ENCODE data around the gene MGA.

Gene MGA

DNA sequence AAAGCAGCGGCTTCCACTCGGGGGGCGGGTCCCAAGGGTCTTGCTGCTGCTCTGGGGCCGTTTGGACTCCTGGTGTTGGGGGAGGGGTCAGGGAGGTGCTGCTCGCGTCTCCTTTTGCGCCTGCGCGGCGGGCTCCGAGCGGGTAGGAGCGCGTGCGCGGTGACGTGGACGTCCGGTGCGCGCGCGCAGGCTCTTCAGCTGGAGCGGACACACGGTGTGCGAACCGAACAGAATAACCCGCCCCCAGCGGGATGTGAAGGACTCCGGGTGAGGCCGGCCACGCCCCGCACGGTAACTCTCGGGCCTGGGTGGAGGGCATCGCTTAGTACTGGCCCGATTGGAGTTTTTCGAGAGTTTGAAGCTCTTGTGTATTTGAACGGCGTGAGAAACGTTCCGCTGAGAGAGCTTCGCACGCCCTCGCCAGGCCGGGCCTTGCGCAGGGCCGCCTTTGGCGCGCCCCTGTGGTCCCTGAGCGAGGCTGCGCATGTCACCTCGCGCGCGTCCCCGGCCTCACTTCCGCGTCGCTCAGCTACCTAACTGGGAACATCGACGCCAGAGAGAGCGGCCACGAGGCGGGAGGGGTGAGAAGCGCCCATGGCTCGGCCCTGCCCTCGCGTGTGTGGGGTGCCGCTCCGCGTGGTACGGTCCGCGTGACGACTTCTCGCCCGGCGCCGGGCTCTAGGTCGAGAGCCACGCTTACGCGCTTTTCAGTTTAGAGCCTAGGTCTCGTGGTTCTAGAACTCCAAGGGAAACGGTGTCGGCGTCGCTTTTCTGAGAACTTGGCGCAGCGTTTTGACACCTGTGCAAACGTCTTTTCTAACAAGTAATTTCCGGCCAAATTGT, at the start of gene MGA:
Gene MGA (plus strand): TSS at position 171 of the 843 bp plus-strand sequence.
- peak; percentile 94 for DNase-seq

DNA sequence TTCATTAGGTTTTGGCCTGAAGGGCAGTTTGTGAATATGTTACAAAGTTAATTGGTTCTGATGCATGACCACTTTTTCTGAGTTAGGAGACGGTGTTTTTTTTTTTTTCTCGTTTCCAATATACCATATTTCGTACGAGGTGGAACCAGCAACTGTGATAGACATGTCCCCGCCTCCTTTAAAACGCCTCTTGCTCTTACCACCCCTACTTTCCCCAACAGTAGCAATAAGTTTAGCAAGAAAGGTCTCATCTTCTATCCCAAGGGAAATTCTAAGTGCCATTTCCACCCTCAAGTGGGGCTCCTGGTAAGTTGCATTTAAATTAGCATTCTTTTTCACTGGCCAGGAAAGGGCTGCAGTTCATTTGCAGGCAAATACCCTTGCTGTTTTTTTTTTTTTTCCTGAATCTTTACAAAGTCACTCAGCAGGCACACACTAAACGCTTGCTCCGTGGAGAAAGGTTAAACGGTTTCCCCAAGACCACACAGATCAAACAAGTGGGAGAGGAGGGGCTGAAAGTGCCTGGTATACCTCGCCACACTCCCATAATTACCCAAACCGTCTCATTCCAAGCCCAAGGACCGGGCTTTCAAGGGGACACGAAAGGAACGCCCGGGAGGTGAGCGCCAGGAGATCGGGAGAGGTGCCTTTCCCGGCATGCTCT, 39.5 kb upstream of the MGA start:
- DNase-seq = no peak

DNA sequence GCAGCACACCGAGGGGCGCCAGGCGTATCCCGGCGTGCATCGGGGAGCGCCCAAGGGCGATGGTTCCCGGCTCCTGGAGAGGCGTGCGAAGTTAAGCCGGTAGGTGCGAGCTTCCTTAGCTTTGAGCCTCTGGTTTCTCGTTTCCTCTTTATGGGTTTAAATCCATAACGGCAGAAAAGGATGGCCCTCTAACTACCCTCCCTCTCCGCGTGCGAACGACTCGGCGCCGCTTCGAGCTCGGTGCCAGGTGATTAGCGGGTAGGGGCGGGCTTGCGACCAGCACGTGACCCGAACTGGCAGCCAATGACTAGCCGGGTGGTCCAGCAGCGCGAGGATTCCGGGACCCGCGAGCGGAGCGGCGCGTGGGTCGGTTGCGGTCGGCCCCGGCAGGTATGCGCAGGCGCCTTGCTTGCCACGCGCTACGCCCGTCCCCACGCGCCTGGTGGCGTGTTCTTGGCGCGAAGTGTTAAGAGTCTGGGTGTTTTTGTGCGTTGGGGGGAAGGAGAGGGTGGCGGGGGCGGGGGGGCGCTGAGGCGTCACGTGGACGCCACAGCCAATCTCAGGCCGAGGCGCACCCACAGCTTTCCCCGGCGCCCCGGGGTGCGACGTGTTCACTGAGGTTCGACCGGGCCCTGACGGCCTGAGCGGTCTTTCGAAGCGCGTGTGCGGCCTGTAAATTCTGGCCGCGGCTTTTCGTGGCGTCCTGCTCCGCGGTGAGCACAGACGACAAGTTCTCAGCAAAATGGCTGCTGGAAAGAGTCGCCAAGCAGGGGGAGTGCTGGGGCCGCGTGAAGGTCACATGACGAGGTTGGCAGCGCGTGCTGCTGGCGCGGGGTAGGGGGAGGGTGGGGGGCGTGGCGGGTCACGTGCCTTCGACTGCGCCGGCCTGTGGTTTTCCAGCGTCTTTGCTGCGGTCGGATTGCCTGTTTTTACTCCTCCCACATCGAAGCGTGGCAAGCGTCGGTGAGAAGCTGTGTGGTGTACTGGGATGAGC, 38.7 kb upstream of the MGA start:
- peak; percentile 15 for DNase-seq

DNA sequence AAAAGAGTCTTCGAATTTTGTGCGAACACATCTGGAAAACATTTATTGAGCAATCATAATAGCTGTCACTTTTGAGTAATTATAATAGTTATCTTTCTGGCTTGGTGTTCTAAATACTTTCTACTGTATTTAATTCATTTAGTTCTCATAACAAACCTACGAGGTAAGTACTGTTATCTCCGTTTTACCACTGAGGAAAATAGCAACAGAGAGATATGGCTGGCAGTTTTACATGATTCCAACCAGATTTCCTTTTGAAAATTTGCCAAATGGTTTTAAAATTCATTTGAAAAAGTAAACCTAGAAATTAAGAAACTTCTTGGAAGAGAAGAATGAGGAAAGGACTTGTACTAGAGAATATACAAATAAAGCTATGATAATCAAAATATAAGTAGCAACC, 37.3 kb upstream of the MGA start:
- no peak for DNase-seq

DNA sequence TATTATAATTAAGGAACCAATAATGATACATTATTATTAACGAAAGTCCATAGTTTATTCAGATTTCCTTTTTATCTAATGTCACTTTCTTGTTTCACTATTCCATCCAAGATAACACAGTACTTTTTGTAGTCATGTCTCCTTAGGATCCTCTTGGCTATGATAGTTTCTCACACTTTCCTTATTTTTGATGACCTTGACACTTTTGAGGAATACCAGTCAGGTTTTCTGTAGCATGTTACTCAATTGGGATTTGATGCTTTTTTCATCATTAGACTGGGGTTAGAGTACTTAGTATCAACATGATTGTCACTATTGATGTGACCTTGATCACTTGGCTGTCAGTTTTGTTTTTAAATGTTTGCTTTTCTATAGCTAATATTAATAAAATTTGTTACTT, 33.0 kb upstream of the MGA start:
- DNase-seq = no peak

DNA sequence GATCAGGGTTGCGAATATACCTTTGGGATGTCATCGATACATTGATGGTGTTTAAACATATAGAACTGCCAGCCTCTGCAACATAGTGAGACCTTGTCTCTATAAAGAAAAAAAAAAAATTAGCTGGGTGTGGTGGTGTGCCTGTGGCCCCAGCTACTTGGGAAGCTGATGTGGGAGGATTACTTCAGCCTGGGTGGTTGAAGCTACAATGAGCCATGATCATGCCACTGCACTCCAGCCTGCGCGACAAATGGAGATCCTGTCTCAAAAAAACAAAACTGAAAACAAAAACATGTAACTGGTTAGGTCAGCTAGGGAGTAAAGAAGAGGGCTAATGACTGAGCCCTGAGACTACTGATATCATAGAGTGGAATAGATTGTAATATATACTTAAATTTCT, 30.7 kb upstream of the MGA start:
- no peak for DNase-seq

DNA sequence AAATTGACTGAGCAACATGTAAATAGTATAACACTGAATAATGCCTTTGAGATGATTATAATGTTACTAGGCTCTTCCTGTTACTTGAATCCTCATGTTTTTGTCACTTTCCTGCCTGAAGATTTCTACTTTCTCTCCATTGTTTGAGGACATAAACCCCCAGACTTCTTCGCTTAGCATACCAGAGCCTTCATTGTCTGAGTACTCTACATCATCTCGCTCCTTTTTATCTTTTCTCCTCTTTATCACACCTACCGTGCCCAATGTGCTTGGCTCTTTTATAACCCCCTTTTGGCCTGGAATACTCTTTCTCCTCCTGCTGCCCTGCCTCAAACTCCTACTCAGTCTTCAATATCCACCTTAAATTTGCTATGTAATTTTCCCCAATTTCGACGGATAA, 30.3 kb upstream of the MGA start:
- DNase-seq = no peak

DNA sequence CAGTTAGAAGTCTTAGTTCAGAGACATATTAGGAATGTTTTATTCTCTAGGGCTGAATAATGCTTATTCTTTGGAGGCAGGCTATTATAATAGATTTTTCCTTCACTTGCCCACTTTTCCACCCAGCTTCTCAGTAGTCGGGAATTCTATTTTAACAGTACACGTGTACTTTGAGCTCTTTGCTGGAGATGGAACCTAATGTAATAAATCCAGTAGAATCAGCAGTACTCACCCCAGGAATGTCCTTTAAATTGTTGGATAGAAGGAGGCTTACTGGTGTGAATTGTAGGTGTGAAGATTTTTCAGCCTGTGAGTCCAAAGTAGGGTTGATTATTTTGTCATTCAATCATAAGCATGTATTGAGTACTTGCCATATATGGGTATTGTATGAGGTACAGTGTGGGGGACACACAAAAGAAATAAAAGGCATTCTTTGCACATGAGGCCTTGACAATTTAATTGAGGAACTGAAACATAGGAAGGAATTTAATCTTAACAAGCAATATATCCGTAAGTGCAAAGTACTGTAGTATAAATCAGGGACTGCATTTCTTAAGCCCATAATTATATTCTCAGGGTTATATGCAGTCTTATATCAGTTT, 29.5 kb upstream of the MGA start:
- DNase-seq = no peak

DNA sequence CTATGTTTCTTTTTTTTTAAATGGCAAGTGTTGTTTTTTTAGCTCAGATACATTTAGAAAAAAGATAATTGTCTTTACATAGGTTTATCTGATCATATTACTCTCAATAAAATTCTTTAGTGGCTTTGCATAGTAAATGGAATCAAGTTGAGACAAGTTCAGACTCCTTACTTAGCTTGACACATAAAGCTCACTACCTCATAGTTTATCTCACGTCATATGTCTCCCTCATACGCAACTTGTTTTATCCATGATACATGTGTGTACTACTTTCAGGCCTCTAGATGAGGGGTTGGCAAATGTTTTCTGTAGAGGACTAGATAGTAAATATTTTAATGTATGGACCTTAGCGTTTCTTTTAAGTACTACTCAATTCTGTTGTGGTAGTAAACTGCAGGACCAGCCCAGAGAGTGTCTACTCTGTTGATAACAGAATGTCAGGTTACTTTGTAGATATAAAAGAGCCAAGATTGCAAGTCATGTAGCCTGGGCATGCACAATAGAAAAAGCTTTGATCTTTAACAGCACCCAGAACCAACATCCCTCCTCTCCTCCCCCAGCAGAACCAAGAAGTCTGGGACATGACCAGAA, 28.2 kb upstream of the MGA start:
- DNase-seq = no peak

DNA sequence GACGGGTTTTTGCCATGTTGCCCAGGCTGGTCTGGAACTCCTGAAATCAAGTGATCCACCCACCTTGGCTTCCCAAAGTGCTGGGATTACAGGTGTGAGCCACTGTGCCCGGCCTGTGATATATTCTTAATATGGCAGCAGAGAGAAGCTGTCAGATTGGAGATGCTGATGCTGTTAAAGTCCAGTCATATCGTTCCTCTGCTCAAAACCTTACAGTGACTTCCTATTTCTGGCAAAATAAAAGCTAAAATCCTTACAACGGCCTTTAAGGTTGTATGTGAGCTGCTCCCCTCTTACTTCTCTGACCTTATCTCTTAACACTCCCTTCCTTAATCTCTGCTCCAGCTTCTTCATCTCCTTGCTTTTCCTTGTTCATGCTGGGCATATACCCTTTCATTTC, 26.6 kb upstream of the MGA start:
- DNase-seq = no peak

DNA sequence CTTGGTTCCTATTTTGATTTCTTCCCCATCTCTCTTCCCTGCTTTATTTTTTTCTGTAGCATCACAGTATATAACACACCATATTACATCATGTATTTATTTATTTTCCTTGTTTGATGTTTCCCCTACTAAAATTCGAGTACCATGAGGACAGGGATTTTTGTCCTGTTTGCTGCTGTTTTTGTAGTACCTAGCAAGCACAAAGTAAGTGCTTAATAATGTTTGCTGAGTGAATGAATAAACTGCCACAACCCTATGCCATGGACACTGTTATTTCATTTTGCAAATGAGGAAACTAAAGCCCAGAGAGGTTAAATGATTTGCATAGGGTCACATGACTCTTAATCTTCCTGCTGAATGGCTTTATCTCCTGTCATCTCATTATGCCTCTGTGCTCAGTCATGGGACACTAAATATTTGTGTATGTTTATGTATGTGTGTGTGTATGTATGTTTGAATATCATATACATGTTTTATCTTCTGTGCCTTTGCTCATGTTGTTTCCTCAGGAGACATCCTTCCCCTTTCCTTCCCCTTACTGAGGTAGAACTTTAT, 26.1 kb upstream of the MGA start:
- DNase-seq = no peak

DNA sequence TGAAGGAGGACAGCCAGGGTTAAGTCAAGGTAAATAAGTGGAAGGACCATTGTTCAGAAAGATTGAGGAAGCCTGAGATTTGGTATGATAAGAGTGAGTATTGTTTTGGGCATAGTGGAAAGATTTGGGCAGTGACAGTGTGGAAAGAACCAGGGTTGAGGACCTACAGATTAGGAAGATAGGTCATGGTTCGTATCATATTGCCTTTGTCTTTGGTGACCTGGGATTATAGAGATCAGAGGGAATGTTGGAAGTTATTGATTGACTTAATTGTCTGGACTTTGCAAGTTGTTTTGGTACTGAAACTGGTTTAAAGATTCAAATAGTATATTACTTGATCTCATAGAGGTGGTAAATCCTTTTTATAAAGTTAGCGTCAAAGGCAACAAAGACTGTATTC, 23.1 kb upstream of the MGA start:
- DNase-seq = no peak

DNA sequence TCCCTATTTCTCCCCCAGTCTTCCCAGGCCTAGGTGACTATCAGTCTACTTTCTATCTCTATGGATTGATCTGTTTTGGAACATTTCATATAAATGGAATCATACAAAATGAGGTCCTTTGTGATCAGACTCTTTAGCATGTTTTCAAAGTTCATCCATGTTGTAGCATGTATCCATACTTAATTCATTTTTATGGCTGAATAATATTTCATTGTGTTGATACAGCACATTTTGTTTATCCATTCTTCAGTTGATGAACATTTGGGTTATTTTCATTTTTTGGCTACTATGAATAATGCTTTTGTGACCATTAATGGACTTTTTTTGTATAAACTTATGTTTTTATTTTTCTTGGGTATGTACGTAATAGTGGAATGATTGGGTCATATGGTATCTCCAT, 19.2 kb upstream of the MGA start:
- DNase-seq = no peak

DNA sequence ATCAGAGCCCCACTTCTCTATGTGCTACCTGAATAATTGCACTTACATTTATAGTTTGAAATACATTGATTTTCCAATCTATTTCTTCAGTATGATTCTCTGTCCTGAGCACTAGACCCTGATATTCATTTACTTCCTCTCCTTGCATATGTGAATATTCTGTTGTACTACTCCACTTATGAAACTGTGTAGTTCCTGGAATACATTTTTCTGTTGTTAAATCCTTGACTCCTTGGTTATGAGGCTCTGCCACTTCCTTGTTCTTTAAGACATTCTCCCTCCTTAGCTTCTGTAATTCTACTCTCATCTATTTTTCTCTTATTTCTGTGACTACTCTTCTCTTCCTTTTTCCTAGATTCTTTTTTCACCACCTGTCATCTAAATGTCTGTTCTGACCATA, 12.9 kb upstream of the MGA start:
- DNase-seq = no peak

DNA sequence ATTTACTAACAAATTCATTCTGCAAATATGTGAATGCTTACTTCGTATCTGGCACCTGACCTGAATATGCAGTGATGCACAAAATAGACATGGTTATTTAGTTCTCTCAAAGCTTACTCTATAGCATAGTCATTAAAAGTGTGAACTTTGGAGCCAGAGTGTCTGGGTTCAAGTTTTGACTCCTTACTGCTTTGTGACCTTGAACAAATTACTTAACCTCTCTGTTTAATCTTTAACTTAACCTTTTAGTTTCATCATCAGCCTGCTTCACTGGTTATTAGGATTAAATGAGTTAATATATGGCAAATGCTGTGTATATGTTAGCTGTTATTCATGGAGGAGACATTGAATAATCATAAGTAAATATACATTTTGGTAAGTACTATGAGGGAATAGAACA, 12.1 kb upstream of the MGA start:
- no peak for DNase-seq

DNA sequence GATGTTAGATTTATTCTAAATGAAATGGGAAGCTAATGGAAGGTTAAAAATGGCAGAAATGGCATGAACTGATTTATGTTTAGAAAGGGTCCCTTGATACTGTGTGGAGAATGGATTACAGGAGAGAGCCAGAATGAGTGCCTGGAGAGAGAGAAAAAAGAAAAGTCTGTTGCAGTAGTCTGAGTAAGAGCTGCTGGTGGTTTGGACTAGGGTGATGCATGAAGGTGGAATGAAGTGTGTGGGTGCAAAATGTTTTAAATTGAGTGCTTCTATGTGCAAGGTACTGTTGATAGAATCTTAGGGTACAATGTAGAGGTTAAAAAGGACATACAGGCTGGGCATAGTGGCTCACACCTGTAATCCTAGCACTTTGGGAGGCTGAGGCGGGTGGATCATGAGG, 11.4 kb upstream of the MGA start:
- DNase-seq = no peak

DNA sequence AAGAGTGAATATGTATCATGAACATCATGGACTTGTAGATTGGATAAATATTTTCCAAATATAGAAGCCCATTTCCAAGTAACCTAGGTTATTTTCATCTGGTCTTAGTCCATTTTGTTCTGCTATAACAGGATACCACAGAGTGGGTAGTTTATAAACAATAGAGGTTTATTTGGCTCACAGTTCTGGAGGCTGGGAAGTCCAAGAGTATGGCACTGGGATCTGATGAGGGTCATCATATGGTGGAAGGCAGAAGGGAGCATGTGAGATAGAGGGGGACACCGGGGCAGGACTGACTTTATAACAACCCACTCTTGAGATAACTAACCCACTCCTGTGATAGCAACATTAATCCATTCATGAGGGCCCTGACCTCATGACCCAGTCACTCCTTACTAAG, 9.4 kb upstream of the MGA start:
- DNase-seq = no peak

DNA sequence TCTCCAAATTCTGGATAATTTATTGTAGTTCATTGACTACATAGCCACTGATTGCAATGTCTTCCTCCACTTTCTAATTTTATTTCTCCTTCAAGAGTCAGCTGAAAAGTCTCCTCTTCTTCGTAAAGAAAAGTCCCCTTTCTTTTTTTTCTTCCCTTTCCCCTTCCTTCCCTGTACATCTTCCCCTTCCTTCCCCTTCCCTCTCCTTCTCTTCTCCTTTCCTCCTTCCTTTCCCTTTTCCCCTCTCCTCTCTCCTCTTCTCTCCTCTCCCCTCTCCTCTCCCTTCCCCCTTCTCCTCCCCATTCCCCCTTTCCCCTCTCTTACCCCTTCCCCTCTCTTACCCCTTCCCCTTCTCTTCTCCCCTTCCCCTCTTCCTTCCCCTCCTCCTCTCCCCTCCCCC, 8.8 kb upstream of the MGA start:
- DNase-seq = no peak

DNA sequence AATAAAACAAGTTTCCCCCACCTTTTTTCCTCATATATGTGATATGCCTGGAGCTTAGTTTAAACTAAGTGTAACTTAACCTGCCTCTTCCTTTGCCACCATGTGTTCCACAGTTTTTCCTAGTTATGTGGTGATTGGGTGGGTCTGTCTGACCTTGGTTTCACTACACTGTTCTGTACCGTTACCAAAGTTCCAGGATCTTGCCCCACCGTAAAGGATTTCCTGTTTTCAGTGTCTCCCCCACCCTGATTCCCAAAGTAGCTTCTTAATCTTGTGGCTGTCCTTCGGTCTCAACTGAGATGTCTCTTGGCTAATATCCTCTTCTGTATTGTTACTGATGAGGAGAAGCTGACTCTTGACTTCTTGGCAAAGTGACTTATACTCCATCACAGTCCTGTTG, 6.4 kb upstream of the MGA start:
- no peak for DNase-seq

DNA sequence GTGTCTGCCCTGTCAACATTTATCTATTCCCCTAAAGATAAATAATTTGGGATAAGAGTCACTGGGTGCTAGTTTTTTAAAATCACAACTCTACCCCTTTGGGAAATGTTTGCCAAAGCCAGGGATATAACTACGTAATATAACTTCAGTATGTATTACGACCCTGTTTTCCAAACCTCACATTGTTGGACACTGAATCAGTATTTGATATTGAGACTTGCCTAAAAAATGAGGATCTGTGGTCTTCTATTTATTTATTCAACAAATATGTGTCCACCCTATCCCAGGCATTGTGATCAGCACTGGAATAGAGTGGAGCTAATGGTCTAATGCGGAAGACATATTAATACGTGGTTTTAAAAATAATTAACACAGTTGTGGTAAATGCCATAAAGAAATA, 4.5 kb upstream of the MGA start:
- no peak for DNase-seq

DNA sequence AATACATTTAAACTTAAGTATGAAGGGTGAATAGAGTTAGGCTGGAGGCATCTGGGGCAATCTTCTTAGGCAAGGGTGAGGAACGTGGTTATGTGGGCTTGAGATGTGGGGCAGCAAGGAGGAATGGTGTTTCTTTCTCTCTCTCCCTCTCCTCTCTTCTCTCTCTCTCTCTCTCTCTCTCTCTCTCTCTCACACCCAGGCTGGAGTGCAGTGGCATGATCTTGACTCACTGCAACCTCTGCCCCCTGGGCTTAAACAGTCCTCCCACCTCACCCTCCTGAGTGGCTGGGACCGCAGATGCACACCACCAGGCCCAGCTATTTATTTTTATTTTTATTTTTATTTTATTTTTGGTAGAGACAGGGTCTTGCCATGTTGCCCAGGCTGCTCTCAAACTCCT, 4.0 kb upstream of the MGA start:
- DNase-seq = no peak

DNA sequence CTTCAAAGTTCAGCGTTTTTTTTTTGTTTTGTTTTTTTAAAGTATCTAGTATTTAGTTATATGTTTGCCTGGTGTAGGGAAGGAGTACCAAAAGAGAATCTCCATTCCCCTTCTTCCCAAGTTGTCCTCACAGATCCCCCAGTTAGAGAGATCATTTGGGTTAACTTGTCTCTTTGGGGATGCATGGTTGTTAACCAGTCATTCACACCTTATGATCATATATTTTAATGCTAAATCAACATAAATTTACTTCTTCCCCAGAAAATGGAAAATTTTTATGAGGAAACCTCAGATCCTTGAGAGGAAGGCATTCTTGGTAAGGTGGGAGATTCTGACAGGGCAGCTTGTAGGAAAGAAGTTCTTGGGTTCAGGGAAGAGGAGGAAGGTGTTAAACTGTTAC, 1.5 kb upstream of the MGA start:
- no peak for DNase-seq

All from RPMI8226 (cell line).